Activated CD8-positive, alpha-beta memory T cell treated with anti-CD3 and anti-CD28 coated beads for 4 hours (primary cell): Measurements from ENCODE around the gene EPHB1.
"Not testable (repeated sequence)": the region's sequence is repeated elsewhere in the genome, so short reads cannot be mapped to it uniquely, and the experiment has no call there.

ENCODE experiments used
- DNase-seq, 2 donors: peaks; one replicate each; pipeline ENCODE4 v3.0.0-alpha.2; 2020; ENCODE audit warnings: low read depth in 2 of 2

The EPHB1 gene

DNA sequence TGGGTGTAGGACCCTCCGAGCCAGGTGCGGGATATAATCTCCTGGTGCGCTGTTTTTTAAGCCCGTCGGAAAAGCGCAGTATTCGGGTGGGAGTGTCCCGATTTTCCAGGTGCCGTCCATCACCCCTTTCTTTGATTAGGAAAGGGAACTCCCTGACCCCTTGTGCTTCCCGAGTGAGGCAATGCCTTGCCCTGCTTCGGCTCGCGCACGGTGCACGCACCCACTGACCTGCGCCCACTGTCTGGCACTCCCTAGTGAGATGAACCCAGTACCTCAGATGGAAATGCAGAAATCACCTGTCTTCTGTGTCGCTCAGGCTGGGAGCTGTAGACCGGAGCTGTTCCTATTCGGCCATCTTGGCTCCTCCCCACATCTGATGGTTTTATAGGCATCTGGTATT, 210.6 kb downstream of the EPHB1 start:
- DNase-seq: not testable (repeated sequence)

DNA sequence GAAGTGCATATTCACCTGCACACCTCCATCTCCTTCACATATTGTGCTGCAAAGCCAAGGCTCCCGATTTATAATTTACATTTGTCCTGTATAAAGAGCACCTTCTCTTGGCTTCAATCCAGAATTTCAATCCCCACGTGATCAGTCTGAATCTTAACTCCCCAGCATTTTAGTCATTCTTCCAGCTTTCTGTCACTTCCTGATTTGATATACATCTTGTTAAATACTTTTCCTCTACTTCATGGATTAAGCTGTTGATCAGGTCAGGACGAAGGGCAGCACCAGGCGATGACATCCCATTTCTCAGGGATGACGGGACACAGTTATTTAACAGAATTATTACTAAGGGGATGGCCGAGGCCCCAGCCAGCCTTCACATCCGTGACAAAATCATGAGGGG, 212.5 kb downstream of the EPHB1 start:
- no peak for DNase-seq

DNA sequence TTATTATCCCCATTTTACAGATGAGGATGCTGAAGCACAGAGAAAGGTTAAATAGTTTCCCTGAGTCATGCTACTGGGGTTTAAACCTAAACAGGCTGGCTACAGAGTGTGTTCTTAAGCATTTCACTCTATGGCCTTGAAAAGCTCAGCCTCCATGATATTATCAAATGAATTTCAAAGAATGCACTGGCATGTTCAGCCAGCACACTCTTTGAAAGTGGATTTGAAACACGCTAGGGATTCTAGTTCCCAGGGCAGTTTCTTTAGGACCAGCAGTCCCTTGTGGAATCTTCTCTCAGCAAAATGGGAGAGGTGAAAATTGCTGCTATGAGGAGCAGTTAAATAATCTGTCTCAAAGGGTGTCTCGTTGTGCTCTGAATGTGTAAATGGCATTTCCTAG, 213.3 kb downstream of the EPHB1 start:
- DNase-seq: no peak

DNA sequence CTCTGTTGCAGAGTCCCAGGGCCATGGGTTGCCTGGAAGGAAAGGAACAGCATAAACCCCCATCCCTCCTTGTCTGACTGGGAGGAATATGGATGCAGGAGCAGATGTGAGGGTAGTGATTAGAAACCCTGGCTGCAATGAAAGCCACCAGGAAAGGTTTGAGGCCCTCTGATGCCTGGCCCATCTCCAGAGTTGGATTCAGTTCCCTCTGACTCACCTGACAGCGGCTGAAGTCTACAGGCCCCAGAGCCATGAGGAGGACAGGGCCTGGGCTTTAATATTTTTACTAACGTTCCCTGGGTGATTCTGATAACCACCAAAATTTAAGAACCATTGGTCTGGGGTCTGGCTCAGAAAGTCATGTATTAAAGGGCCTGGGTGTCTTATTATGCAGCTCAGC, 214.0 kb downstream of the EPHB1 start:
- no peak for DNase-seq

DNA sequence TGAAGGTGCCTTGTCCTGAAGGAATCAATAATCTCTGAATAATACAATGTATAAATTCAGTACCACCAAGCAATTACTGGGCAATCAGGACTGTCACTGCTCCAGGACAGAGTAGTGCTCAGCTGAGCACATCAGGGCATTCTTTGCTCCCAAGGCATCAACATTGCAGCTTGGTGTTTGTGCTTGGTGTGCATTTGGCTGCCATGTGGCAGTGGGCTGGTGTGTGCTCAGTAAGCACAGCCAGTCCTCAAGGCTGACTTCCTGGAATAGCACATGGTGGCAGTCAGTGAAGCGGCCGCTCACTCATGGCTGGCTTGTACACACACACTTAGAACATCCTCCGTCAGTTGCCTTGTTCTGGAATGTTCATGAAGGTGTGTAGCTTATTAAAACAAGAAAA, 217.0 kb downstream of the EPHB1 start:
- DNase-seq: no peak

DNA sequence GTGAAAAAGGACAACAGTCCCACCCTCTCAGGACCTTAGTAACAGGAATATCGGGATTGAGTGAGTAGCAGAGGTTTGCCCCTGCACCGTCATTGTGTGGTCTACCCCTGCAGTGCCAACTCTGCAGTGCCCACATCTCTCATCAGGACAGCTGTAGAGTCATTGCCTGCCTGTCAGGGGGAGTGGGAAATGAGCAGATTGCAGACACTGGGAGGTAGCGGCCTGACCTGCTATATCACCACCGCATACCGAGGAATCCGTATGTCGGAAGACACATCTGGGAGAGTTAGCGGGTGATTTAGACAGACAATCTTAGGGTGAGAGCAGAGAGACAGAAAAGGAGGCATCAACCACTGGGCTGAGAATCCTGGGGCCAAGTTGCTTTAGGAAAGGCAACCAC, 218.1 kb downstream of the EPHB1 start:
- DNase-seq: no peak

DNA sequence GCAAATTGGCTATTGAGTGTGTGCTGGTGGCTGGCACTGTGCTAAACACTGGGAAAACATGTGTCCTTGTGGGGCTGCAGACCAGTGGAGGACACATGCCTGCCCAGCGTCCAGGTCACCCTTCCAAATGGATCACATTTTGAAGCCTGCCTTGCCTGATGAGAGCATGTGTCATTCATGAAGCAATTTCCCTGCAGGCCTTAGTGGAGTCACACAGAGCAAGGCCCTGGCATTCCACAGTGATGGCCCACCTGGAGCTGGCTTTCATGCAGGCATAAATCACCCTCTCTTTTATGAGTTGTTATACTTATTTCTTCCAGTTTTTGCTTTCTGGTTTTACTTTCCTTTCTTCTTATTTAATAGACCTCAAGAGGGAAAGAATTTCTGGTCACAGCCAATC, 219.5 kb downstream of the EPHB1 start:
- DNase-seq: no peak

DNA sequence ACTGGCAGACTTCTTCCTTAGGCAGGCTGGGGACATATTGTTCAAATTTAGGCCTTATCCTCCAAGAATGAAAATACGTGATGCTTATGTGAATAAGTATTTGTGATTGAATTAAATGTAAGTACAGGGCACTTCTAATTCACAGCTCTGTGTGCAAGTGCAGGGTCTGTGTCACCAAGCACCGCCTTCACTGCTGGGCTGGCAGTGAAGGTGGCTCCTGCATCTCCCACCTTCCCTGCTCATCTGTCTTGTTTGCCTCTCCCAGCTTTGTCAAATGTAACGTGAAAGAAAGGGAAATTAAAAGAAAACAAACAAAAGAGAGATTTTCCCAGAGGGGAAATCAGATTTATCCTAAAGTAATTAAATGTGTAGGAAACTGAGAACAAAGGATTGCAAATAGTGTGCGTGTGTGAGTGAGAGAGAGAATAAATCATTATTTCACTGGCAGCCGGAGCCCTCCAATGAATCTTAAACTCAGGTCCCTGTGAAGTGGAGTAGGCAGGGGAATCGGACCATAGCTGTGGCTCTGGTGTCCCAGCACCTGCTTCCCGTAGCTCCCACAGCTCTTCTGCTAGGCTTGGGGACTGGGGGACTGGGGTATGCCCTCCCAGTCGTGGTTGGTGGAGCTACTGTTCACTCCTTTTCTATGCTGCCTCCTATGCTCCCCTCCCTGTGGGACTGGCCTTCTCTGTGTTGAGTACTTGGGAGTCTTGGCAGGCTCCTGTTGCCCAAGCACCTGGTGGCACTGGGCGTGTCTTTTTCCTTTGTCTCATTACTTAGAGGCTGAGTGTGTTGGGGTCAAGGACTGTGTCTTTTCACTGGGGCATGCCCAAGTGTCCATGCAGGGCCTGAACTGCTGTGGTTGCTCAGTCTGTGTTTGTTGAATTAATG, 222.2 kb downstream of the EPHB1 start:
- DNase-seq: no peak

DNA sequence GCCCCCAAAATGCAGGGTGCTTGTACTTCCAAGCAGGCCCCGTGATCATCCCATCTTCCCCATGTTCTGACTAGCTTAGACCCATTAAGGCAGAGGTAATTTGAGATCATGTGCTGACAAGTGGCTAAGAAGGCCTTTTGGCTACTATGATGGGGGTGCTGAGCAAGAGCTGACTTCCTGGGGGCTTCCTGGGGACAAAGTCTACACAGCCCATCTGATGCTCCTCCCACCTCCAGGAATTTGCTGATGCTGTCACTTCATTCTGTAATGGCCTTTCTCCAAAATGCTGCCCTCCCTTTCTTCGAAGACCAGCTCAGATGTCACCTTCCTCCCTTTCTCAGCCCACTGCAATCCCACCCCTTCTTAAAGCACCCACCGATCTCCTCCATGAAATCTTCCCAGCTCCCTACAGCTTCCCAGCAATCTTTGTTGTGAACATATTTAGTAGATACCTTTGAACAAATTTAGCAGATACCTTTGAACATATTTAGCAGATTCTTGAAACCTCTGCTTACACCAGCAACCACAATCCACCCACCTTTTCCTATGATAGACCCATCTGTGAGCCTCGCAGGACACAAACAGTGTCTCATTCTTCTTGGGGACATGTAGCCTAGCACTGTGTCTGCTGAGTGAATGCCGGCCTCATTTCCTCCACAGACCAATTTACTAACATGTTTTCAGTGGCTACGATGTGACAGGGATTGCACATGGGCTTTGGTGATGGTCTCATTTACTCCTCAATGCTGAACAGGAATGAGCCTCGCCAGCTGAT, 223.3 kb downstream of the EPHB1 start:
- no peak for DNase-seq

DNA sequence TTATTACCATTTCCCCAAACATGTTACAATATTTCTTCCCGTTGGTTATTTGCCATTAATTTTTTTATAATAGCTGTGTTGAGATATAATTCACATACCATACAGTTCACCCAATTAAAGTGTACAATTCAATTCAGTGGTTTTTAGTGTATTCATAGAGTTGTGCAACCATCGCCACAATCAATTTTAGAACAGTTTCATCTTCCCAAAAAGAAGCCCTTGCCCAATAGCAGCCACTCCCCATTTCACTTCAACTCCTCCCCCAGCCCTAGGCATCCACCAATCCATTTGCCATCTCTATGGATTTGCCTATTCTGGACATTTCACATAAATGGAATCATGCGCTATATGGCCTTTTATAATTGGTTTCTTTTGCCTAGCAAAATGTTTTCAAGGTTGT, 225.1 kb downstream of the EPHB1 start:
- no peak for DNase-seq

DNA sequence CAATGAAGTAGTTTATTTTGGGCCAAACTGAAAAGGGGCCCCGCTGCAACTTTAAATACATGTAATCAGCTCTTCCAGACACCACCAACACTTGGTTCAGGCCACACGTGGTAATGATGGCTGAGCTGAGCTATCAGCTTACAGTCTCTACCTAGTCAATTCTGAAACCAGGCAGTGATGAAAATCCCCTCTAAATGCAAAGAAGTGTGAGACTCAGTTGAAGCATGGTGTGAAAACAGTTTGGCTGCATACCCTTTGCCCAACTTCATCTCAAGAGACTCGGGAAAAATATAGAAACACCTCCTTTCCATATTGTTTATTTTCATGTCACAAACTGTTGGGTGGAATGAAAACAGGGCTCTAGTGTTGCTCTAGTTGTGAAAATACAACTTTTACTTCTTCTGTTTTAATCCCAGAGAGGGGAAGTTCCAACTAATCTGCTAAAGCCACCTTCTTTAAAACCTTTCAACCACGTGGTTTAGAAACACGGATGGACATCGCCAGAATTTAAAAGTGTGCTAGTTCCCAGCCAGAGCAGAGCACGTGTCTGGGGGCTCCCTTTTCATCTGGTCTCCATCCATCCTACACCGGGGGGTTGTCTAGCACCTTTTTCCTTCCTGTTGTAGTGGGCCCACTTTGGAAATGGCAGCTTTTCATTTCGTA, 229.1 kb downstream of the EPHB1 start:
- DNase-seq: no peak

DNA sequence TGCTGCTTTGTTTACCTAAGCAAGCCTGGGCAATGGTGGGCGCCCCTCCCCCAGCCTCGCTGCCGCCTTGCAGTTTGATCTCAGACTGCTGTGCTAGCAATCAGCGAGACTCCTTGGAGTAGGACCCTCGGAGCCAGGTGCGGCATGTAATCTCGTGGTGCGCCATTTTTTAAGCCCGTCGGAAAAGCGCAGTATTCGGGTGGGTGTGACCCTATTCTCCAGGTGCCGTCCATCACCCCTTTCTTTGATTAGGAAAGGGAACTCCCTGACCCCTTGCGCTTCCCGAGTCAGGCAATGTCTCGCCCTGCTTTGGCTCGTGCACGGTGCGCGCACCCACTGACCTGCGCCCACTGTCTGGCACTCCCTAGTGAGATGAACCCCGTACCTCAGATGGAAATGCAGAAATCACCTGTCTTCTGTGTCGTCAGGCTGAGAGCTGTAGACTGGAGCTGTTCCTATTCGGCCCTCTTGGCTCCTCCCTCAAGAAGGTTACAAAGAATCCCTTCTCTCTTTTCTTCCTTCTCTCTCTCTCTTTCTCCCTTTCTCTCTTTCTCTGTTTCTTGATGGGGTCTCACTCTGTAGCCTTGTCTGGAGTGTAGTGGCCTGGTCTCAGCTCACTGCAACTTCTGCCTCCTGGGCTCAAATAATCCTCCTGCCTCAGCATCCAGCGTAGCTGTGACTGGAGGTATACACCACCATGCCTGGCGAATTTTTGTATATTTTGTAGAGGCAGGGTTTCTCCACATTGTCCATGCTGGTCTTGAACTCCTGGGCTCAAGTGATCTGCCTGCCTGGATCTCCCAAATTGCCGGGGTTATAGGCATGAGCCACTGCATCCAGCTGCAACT, 235.9 kb downstream of the EPHB1 start:
- not testable (repeated sequence) for DNase-seq

DNA sequence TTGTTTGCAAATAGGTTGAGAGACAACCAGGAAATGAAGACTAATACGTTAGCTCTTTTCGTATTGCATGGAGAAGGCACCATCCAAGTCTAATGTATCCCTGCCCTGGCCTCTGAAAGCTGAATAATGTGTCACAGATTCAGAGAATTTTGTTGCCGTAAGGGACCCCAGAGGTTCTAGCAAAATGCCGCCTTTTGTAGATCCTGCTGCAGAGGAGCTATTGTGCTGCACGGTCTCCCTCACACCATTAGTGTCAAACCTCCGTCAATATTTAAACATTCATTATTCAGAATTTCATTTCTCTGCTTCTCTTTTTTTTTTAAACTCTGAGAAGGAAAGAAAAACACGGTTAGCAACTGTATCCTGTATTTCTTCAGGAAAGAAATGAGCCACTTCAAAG, 238.7 kb downstream of the EPHB1 start:
- no peak for DNase-seq

DNA sequence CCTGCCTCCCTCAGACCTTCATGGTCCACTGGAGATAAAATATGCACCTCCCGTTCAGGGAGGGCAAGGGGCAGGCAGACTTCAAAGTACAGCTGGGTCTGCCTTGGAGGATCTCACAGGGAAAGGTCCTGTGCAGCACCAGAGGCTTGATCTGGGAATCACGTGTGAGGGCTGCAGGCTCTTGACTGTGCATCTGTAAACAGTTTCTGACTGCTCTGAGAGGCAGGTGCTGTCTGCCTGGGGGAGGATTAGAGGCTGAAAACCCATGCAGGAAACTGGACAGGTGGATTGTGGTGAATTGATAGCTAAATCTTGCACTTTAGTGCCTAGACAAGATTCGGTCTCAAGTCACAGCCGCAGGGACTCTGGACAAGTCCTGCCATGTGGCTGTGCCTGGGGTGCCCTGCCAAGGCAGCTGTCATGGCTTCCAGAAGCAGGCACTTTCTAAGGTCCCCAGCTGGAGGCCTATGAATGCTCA, 239.3 kb downstream of the EPHB1 start:
- no peak for DNase-seq

DNA sequence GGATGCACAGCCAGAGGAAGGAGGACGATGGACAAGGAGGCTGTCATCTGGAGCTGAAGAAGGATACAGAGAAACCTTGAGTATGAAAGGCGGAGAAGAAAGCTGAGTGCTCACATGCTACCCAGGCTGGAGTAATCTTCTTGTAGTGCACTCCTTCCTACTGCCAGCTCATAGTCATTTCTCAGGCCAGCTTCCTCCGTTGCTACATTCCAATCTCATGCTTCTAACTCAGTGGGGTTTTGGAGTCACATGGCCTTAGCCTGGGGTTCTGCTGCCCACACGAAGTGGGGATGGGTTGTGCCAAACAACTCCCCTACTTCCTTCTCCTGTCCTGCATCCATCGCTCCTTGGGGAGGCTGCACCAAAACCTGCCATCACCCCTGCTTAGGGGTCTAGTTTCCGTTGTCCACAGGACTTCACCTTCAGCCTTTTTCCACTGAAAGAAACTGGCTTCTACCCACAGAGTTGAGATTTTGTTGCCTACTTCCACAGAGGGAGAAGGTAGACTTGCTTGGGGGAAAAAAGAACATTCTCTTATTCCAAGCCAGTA, 239.9 kb downstream of the EPHB1 start:
- DNase-seq: no peak

DNA sequence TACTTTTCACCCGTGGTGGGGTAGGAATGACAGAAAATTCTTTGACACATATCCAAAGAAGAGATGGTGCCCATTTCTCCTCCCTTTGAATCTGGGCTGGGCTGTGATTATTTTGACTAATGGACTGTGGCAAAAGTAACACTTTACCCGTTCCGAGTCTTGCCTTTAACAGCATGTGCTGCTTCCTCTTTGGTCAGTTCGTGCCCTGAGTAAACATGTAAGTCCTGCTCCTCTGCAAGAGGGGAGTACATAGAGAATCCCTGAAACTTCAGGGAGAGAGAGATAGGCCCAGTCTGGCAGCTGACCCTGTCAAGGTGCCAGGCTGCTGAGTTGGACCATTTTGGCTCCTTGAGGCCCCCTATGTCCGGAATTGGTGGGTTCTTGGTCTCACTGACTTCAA, 243.1 kb downstream of the EPHB1 start:
- no peak for DNase-seq

DNA sequence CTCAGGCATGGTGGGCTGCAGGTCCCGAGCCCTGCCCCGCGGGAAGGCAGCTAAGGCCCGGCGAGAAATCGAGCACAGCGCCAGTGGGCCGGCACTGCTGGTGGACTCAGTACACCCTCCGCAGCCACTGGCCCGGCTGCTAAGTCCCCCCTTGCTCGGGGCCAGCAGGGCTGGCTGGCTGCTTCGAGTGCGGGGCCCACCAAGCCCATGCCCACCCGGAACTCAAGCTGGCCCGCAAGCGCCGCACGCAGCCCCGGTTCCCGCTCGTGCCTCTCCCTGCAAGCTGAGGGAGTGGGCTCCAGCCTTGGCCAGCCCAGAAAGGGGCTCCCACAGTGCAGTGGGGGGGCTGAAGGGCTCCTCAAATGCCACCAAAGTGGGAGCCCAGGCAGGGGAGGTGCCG, 244.5 kb downstream of the EPHB1 start:
- DNase-seq: not testable (repeated sequence)

DNA sequence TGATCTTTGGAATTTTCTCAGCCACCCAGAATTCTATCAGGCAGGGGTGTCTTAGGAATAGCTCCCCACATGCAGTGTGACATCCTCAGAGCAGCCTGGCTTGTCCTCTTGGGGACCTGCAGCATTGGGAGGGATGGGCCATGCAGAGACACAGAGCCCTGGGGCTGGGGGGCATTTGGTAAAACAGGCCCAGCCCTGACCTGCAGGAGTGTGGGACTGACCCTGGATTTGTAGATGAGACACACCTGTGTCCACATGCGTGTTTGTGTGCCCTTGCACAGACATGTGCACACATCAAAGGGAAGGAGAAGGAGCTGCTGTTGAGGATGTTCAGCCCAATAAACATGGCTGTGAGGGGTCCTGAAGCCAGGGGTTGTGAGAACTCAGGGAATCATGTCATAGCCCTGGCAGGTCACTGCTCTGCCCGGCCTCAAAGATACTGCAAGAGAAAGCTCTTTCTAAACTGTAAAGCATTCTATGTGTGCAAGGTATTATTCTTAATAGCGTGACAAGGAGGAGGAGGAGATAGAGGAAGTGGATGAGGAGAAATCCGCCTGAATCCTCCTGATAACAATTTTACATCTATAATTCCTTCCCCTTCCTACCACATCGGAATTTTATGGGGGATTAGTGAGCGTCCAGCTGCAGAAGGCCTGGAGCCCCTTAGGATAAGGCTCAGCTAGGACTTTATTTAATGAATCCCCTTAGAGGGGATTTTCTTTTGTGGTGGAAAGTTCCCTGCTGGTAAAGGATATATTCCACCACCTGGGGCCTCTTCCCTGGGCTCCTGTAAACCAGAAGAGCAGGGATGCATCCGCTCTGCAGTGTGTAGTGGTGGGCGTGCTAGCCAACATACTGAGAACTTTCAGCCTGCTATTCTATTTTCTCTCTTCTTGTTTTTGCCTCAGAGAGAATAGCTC, 245.5 kb downstream of the EPHB1 start:
- no peak for DNase-seq

DNA sequence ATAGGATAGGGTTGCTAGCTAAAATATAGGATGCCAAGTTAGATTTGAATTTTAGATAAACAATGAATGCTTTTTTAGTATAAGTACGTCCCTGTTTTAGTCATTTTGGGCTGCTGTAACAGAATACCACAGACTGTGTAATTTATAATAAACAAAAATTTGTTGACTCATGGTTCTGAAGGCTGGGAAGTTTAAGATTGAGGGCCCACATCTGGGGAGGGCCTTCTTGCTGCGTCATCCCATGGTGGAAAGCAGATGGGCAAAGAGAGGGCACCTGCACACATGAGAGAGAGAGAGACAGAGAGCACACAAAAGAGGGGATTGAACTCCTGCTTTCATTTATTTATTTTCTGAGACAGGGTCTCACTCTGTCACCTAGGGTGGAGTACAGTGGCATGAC, 246.5 kb downstream of the EPHB1 start:
- DNase-seq: no peak

DNA sequence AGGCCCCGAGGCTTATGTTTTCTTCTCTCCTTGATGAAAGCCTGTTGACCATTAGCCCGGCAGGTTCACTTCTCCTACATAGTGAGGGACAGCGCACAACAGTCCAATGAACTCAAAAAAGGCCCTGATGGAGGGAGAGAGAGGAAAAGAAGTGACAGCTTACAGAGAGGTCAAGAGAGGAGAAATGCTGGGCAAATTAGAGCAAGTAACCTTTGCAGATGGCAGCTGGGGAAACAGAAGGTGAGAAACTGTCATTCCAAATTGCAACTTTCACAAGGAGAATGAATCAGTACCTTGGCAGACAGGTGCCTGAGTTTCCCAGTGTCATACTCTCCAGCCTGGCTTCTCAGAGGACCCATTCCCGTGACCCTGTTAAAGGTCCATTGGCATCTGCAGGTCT, 252.0 kb downstream of the EPHB1 start:
- DNase-seq: no peak
